ENCODE measurements around the gene PRKG2.

GRCh38 chr4:81258841-81259550 lies 44.0 kb upstream of the PRKG2 start:
- no peak for TF ChIP-seq POLR2AphosphoS5 (IDR thresholded peaks at IDR 0.05)
- TF ChIP-seq POLR2A (IDR thresholded peaks at IDR 0.05): no peak

Measured in transverse colon (tissue), 3 donors.